Measurements from ENCODE around the gene TAF11L12.
"Not testable (repeated sequence)": the region's sequence is repeated elsewhere in the genome, so short reads cannot be mapped to it uniquely, and the experiment has no call there.

GRCh38 chr5:17597728-17598127 is 12.5 kb upstream of the TAF11L12 start, which contains the start of gene TAF11L10:
- not testable (repeated sequence) for TF ChIP-seq EZH2 (IDR thresholded peaks at IDR 0.05; ENCODE audit: borderline replicate concordance, insufficient read depth, low read depth, low read length, poor library complexity, severe bottlenecking); CTCF (IDR thresholded peaks at IDR 0.05)
